GM18511 (cell line): ENCODE results near the gene GFRA1.

Source experiments
- ATAC-seq: cut with Tn5 transposase; IDR thresholded peaks from one replicate; pipeline ENCODE4 v1.9.1; 2021; ENCODE audit warnings: mild to moderate bottlenecking, moderate library complexity; ENCODE audit not compliant: unreplicated experiment

GFRA1 gene

DNA sequence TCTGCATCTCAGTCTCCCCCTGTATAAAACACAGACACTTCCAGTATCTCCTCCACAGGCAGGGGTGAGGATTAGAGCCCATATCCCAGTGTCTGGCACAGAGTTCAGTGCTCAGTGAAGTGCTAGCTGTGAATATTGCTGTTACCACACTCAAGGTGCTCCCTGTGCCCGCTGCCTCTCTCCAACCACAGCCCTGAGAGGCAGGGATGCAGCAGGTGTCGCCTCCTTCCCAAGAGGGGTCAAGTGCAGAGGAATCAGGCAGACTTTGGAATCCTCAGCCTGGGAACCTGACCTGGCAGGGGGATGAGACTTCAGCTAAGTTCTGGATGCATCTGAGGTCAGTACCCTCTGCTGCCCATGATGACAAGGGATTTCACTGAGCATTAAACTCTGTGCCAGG lies 163.1 kb downstream of the GFRA1 start:
- ATAC-seq: no peak

DNA sequence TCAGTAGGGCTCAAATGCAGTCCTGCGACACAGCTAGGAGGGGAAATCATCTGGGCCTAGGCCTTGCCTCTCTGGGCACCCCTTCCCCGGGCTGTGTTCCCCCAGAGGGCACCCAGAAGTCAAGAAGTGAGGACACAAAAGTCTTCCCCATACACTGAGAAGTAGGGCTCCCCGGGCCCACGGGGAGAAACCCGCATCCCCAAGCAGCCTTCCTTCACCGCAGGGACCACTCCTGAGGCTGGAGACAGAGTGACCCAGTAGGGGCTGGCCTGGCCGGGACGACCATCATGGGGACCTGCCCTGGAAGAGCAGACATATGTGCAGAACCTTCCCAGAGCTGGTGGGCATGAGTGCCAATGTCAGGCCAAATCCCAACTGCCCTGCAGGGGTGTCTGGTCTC lies 163.5 kb downstream of the GFRA1 start:
- no peak for ATAC-seq

DNA sequence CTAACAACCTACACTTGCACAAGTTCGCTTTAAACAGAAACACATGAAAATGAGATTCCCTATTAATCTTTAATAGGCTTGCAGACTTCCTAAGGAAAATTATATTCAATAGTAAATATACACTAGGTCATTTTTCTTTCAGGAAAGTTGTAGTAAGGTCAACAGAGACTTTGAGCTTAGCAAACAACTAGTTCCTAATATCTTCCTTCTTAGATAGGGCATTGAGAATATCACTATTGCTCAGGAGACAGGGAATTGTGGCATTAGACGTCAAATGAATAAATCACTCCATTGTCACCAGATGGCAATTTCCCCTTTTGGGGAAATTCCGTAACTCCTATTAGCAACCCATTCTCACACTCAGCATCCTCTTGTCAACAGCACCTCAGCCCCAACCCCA lies 164.9 kb downstream of the GFRA1 start:
- ATAC-seq: no peak

DNA sequence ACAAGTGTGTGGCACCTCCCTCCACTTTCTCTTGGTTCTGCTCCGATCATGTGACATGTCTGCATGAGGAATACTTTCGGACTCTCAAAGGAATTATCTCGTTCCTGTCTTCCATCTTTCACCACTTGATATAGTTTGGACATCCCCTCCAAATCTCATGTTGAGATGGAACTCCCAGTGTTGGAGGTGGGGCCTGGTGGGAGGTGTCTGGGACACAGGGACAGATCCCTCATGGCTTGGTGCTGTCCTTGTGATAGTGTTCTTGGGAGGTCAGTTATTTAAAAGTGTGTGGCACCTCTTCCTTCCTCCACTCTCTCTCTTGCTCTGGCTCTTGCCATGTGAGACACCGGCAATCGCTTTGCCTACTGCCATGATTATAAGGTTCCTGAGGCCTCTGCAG lies 166.4 kb downstream of the GFRA1 start:
- ATAC-seq: no peak

DNA sequence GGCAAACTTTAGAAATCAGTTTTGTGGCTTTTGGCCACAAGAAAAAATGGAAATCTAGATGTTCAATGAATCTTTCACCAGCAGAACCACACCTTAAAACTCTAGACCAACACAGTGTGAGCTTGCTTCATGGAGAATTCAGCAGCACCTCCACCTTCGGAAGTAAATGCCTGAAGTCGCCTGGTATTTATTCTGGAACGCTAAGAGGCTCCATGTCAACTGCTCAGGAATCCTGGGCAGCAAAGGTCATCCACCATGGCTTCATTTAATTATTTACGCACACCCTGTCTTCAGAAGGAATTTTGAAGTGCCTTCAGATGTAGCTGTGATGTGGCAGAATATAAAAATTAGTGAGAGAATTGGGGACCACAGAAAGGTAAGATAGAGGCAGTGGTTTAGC lies 167.7 kb downstream of the GFRA1 start:
- no peak for ATAC-seq

DNA sequence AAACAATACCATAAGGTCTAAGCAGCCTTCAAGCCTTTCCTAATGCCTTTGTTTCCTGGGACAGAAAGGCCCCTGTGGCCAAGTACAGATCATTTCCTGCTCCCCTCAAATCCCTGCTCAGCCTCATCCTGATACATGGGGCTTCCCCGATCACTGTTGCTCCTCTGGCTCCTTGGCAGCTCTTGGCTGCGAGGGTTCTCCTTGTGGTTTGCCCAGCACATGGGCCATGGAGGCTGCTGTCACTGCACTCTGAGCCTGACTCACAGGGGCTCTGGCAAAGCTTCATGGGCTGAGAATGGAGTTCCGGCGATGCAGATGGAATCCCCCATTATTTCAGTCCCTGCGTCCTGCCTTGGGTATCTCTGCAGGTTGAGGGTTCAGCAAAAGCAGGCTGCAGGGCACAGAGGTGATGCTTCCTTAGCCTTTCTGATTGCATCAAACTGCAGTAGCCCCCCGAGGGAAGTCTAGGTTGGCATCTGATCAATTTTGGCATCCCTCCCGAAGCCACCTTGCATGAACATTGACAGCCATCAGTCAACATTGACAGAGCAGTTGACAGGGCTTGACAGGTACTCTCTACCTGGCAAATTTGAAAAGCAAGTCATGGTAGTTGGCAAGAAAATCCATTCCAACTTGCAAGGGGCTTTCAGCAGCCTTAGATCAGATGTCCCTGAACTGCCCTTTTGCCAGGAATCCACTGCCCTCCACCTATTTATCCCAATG lies 168.6 kb downstream of the GFRA1 start:
- no peak for ATAC-seq

DNA sequence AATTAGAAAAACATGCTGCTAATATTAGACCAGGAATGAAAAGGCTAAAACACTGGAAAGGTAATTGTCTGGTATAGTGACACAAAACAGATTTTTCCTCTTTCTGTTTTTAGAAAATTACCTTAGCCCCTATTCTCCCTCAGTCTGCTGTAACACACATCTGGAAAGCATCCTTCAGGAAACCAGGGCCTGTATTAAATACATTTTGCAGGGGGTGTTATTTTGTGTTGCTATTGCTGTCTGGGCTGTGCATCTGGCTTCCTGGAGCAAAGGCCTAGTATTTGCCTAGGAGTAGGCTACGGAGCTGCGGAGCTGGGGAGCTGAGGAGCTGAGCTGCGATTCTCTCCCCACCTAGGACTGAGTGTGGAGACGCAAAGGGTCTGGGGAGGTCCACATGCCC lies 169.3 kb downstream of the GFRA1 start:
- no peak for ATAC-seq

DNA sequence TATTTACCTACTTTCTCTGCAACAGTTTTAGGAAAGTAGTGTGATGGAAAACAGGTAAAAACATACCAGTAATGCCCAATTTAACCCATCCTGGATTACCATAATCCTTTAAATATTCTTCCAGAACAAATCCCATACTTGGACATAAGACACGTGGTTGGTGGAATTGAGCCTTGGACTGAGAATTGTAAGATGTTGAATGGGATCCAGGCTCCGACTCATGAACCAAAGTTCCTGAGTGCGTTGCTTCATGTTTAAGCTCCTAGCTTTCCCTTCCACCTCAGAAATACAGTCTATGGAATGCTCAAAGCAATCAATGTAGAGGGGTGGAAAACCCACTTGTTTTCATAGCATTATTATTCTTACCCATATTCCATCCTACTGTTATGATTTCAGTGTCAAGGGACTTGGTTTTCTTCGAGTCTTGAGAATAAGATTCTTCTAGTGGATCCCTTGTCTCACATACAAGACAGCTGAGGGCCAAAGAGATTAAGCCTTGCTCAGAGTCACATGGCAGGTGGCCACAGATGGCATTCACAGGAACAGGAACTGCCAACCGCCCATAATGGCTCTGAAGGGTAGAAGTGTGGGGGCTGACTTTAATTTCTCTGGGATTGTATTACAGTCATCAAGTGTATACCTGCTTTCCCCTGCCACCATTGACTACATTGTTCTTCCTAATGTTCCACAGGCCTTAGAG lies 171.2 kb downstream of the GFRA1 start:
- ATAC-seq: no peak

DNA sequence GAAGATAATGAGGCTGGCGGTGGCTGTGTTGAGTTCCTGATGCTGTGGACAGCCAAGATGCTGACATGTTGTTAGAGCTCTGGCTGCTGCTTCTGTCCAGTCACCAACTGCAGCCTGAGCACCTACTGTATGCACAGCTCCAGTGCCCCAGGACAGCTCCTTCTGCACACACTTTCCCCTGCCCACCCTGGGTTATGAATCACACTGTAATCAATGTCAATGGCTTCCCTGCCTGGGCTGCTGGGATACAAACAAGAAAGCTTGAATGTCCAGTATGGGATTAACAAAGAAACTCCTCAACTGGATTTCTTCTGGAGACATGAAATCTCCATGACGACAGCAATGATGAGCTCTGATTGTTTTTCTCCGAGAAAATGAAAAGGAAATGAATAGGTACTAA lies 172.0 kb downstream of the GFRA1 start:
- ATAC-seq: no peak

DNA sequence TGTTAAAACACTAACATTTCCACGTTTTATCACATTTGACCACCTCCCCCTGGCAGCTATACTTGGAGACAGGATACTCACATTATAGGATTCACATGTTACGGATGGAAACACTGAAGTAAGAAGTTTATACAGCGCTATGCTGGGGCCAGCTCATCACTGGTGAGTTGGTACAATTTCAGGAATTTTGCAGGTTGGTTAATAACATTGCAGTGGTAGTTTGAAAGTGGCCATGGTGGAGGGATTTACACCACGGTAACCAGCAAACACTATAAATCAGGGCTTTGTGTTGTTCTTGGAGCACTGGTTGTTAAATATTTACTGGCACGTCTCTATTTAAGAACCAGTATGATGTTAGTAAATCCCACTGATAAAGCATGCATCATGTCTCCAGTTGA lies 174.0 kb downstream of the GFRA1 start:
- ATAC-seq: no peak

DNA sequence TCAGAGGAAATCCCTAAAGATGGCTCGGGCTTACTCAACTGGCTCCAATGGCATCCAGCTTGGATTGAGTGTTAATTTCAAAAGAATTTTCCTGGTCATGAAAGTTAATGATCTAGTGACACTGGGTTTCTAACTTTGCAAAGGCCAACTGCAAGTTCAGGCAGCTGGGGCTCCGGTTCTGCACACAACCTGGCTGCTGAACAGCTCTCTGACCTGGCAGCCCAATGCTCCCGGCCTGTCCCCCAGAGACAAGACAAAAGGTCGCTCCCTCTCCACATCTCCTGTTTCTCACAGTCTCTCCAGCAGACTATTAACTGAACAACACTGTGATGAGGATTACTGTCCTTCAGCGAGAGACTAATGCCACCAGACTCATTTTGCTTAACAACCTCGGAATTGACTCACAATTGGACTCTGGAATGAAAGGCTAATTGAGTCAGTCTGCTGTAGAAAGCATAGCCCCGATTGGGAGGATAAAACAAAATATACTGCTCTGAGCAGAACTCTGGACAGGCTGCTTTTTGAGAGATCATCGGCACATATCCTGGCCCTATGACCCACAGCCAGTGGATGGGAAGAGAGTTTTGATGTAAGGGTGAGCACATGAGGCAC lies 174.5 kb downstream of the GFRA1 start:
- no peak for ATAC-seq

DNA sequence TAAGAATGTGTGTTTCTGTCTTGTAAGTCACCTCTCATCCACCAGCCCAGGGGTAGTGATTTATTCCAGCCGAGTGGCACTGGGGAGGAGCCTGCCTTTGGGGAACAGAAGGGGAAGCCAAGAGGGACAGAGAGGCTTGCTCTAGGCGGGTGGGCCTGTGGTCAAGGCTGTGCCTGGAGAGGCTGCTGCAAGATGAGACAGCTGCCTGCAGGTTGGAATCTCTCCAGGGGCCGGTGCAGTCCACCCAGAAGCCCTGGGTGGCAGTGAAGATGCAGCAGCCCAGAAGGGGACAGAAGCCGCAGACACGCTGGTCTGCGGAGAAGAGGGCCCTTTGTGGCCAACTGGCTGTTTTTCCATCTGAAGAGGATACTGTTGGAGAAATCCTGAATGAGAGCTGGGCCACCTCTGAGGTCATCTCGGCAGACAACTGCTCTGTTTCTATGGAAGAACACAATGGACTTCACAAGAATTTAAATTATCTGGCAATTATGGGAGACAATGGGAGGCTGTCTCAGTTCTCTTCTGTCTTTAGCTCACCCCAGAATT lies 175.7 kb downstream of the GFRA1 start:
- ATAC-seq: no peak

DNA sequence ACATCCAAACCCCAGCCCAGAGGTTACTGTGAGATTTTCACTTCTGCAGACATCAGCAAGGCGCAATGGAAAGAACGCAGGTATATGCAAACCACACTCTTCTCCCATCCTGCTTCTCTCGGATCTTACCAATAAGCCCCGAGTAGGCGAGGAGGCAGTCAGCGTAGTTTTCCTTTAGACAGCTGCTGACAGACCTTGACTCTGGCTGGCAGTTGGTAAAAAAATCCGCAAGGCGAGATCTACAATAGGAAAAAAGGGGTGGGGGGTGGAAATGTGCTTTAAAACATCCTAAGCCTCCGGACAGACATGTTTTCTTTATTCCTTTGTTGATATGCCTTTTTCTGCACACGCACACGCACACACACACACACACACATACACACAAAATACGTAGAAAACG lies 176.5 kb downstream of the GFRA1 start:
- ATAC-seq: no peak

DNA sequence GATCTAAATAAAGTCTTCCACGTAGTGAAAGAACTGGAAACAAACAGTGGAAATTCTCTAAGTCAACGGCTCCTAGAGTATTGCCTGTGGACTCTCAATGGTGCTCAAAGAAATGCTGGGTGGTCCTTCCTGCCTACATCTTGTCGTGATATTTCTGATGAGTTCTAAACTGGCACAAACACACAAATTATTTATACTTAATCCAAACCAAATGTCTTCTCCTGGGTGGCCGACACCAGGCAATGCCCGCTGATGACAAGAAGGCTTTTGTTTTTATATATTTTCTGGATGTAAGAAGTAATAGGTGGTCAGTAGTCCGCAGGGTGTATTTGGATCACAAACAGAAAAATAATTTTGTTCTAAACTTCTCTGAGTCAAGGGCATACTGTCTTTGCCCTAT lies 178.7 kb downstream of the GFRA1 start:
- no peak for ATAC-seq

DNA sequence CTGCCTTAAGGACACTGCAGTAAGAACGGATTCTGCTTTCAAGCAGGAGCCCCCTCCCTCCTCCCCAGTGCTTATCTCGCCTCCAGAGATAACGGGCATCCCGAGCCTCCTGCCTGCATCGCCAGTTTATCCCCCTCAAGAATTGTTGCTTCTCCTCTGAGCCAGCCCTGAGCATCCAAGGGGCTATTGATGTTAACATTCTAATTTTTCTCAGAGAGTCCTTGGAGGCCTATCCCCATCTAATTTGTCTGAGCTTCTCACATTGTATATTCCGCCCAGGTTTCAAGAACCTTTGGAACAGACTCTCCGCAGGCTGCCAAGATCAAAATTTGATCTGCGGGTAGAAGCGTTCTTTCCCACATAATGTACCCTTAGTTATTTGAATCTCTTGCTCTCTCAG lies 180.0 kb downstream of the GFRA1 start:
- ATAC-seq: no peak

DNA sequence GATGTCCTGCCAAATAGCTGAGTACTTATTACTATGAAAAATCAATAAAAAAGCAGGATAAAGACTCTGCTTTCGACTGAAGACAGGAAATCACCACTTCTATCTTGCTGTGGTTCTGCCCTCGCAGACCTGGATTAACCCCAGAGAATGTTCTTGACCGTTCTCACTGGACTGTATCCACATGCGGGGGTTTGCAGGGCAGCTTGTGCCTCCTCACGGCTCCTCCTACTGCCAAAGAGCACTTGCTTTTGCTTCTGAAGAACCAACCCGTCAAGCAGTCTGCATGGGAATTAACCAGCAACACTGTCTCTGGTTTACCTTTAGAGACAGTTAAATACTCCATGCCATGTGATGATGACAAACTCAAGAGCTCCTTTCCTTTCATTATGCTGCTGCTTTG lies 184.0 kb downstream of the GFRA1 start:
- no peak for ATAC-seq

DNA sequence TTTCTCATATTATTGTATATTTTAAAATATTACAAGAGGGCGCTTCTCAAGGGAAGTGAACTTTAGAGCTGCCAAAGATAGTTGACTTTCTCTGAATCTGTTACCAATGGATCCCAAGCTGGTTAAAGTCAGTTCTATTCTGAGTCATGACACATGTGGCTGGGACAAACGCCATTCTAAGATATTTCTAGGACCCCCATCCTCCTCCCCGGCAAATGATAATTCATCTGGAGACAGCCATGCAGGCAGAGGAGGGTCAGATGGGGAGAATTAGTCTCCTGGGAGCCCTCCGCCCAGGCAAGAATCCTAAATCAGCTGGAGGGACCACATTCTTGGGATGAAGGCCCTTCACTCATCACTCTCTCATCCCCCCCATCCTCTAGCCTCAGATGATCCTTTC lies 187.7 kb downstream of the GFRA1 start:
- ATAC-seq: no peak

DNA sequence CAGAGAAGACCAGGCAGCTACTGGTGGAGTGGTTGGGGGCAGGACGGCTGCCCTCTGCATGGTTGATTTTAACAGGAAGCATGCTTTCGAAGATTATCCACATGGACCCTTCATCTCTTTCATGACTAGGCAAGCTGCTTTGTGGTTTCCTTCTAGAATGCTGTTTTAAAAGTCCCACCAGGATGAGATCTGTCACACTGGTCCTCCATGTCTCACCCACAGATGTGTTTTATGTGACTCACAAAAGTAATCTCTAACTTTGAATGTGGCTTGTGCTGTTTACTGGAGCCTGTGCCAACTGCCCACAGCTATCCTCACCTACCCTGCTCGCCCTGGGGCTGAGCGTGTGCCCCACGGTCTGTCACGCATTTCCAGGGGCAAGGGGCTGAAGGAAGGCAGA lies 188.8 kb downstream of the GFRA1 start:
- ATAC-seq: no peak

DNA sequence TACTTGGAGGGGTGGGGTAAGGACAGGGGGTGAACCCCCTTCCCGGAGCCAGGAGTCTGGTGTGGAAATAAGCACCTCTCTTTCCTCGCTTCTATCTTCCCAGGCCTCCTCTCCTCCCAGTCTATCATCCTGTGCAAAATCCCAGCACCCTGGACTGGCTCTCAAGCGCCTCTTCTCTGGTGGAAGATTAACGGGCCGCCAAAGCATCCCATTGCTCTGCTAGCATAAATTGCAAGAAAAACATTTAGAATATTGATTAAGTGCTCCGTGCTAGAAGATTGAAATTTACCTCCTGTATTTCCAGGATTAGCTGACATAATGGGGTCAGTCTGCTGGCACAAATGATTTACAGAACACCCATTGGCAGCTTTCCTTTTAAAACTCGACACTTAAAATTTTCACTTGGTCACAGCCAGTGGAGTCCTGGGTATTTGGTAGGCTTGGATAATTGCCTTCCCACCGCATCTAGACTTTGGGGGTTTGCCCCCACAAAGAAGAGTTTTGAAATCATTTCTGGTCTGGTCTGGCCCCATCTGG lies 189.7 kb downstream of the GFRA1 start:
- no peak for ATAC-seq

DNA sequence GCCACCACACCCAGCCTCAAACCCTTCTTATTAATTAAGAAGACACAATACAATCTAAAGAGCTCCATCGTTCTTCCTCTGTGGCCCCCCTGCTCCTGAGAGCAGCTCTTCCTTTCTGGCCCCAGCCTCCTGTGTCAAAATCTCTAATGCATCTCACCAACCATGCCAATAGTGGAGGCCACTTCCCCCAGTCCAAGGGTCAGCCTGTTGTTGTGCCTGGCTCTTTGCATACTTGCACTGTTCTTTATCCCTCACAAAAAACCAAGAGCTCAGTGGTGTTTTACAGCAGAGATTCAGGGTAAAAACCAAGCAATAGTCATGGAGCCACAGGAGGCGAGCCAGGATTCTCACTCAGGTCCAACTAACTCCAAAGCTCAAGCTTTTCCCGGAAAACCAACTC lies 190.2 kb downstream of the GFRA1 start:
- no peak for ATAC-seq

DNA sequence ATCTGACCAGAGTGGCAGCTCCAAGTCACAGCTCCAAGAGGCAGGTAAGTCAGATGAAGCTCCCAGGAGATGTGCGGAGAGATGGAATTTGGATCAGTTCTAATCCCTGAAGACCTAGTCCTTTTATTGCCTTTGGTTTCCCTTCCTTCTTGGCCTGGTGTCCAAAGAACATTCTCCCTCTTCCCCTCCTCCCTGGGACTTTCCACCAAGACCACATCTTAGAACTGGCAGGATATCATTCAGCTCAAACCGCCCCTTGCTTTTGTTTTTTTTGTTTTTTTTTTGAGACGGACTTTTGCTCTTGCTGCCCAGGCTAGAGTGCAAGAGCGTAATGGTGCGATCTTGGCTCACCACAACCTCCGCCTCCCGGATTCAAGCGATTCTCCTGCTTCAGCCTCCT lies 190.8 kb downstream of the GFRA1 start:
- ATAC-seq: no peak

DNA sequence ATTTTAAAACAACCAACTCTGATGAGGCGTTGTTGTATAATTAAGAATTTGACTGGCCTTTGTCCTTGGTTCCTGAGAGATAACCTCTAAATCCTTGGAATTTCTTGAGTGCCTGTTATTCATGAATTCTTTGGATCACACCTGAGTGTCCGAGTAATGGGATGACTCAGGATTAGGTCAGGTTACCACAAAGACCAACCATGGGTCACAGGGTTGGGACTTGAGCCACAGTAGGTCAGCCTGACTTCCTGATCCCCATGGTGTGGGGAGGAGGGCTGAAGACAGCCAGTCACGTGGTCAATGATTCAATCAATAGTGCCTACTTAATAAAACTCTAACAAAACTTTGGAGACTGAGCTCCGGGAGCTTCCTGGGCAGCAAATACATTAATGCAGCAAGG lies 192.5 kb downstream of the GFRA1 start:
- ATAC-seq: no peak
